ENCODE measurements around the gene TPRX1.
A peak's percentile ranks its signal among the peaks of the same experiment; 100 is the strongest.
"Not testable (repeated sequence)": the region's sequence is repeated elsewhere in the genome, so short reads cannot be mapped to it uniquely, and the experiment has no call there.

Gene TPRX1, protein sequence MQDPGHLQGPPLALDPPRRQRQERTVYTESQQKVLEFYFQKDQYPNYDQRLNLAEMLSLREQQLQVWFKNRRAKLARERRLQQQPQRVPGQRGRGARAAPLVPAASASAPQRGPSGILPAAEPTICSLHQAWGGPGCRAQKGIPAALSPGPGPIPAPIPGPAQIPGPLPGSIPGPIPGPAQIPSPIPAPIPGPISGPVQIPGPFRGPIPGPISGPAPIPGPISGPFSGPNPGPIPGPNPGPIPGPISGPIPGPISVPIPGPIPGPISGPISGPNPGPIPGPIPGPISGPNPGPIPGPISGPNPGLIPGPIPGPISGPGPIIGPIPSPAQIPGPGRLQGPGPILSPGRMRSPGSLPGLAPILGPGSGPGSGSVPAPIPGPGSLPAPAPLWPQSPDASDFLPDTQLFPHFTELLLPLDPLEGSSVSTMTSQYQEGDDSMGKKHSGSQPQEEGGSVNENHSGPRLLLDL

DNA sequence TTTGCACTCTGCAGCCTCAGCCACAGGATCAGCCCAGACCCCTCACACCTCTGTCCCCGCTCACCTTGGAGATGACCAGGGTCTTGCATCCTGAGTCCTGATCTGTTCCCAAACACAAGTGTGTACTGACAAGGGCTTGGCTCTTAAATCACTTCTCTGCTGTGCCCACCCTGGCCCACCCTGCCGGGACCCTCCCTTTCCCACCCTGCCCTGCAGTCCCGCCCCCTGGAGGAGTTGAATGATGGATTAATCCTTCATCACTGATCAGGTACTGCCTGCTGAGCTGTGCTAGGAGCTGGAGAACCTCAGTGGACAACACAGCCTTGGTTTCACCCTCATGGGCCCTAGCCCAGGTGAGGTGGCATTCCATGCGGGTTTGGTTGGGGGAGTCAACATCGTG is at the start of gene TPRX1:
Gene TPRX1 (minus strand): TSS at position 101 of the 400 bp plus-strand sequence. CDS start 12 bp downstream, at position 89.
- DNase-seq, result not testable (repeated sequence)

- DNase-seq, result no peak
These were observed 48.7 kb upstream of the TPRX1 start for GRCh38 chr19:47853003-47853402.

GRCh38 chr19:47848823-47849473 is 44.6 kb upstream of the TPRX1 start:
- peak; percentile 81 for DNase-seq

DNA sequence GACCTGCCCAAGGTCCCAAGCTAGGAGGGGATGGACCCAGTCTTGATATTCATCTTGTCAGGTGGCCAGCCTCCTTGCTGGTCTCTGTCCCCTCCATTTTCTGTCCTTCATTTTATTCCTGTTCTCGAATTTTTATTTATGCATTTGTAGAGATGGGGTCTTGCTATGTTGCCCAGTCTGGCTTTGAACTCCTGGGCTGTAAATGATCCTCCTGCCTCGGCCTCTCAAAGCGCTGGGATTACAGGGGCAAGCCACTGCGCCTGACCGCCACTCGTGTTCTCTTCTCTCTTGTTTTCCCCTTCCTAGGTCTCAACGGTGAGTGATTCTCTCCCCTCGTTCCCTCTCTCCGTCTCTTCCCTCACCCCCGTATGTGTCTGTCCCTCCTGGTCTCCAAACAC is 44.1 kb upstream of the TPRX1 start:
- DNase-seq, result no peak

DNA sequence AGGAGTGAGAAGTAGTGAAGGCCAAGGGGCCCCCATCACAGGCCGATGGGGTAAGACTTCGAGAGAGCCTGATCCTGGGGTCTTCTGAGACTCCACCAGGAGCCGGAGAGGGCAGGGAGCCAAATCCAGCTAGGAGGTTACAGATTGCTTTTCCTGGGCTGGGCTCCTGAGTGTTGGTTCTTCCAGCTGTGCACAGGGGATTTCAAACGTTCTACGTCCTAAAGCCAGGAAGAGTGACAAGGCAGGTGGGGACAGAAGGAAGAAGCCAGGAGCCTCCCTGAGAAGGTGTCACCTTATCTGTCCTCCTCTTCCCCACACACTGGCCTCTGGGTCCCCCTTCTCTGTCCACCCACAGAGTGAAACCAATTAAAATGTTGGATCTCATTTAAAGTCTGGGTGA is 38.6 kb upstream of the TPRX1 start:
- no peak for DNase-seq

DNA sequence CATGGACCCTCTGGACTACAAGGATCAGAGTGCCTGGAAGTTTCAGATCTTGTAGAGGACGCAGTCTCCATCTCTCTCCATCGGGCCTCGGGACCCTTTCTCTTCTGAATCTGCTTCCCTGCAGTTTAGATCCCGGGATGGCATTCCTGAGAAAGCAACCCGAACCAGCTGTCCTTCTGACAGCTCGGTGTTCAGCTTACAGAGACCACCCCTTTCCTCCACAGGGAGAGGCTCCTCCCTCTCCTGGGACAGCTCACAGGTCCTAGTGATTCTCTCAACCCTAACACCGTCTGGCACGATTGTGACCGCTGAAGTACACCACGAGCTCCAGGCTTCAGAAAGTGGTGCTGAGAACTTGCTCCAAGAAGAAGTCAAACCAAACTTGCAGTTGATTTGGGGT is 35.6 kb upstream of the TPRX1 start:
- DNase-seq, result peak; percentile 59

GRCh38 chr19:47839411-47839810 is 35.1 kb upstream of the TPRX1 start:
- DNase-seq, result no peak

GRCh38 chr19:47836038-47836437 is 31.7 kb upstream of the TPRX1 start:
- DNase-seq, result no peak

- DNase-seq, result no peak
These were observed 28.4 kb upstream of the TPRX1 start for GRCh38 chr19:47832723-47833122.

GRCh38 chr19:47826800-47827199 is 22.4 kb upstream of the TPRX1 start:
- DNase-seq, result no peak

DNA sequence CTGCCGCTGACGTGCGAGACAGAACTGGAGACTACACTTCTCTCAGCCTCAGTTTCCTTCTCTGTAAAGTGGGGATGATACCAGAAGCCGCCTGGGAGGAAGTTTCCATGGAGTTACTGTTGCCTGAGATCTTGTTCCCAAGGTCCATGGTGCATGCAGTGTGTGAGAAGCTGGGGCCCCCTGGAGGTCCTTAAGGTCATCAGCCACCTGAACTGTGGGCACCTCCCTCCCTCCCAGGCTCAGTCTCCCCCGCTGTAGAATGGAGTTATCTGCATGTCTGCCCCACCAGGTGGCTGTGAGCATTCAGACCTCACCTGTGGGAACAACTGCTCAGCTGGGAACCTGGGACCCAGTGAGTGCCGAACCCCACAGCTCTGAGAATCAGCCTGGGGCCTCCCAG is 20.0 kb upstream of the TPRX1 start:
- DNase-seq, result no peak

DNA sequence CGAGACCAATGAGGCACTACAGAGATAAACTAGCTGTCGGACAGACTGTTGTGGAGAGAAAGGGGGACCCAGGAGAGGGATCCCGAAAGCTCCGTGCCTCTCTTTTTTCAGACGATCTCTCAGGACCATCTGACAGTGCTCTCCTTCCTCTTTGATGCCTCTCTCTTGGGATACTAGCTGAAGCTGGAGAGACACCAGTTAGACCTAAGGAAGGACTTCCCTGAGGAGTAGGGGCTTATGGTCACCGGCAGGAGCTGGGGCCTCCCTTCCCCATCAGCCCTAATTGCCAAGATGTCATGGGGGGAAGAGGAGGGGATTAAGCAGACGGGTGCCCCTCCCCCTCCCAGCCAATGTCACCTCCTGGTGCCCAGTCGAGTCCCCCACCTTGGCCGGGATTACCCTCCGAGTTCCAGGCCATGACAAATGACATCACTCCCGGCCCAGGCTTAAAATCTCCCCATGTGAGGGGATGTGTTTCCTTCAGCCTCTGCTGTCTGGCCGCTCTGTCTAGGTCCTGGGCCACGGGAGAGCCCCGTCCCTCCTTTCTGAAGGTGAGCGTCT is 17.2 kb upstream of the TPRX1 start, which contains the start of gene CRX:
Gene CRX (plus strand): TSS at position 478 of the 561 bp plus-strand sequence. CDS start 12,507 bp downstream, outside the sequence.
- peak; percentile 41 for DNase-seq

DNA sequence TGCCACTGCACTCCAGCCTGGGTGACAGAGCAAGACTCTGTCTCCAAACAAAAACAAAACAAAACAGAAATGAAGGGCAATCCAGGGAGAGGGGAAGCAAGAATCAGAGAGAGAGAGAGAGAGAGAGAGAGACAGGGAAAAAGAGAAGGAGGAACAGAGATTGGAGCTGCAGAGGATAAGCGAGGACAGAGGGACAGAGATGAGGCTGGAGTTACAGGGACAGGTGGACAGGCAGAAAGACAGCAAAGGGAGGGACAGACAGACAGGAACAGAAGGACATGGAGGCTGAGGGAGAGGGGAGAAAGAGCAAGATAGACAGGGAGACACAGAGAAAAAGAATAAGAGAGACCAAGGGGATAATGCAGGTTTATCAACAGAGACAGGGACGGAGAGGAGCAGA is 16.1 kb upstream of the TPRX1 start:
- DNase-seq, result peak; percentile 38

DNA sequence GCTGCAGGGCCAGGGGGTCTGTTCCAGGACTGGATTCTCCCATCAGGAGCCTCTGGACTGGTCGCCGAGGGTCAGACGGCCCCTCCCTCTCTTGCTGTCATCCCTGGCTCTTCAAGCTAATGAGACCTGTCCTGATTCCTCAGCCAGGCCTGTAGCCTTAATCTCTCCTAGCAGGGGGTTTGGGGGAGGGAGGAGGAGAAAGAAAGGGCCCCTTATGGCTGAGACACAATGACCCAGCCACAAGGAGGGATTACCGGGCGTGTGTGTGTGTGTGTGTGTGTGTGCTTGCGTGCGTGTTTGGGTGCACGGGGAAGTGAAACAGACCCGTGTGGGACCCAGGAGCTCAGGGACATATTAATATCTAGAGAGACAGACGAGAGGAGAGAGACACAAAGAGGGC is 15.5 kb upstream of the TPRX1 start:
- peak; percentile 91 for DNase-seq

GRCh38 chr19:47818221-47818620 is 13.9 kb upstream of the TPRX1 start:
- not testable (repeated sequence) for DNase-seq

GRCh38 chr19:47816270-47816669 is 11.9 kb upstream of the TPRX1 start:
- DNase-seq, result not testable (repeated sequence)

GRCh38 chr19:47813995-47814328 is 9.6 kb upstream of the TPRX1 start:
- no peak for DNase-seq

DNA sequence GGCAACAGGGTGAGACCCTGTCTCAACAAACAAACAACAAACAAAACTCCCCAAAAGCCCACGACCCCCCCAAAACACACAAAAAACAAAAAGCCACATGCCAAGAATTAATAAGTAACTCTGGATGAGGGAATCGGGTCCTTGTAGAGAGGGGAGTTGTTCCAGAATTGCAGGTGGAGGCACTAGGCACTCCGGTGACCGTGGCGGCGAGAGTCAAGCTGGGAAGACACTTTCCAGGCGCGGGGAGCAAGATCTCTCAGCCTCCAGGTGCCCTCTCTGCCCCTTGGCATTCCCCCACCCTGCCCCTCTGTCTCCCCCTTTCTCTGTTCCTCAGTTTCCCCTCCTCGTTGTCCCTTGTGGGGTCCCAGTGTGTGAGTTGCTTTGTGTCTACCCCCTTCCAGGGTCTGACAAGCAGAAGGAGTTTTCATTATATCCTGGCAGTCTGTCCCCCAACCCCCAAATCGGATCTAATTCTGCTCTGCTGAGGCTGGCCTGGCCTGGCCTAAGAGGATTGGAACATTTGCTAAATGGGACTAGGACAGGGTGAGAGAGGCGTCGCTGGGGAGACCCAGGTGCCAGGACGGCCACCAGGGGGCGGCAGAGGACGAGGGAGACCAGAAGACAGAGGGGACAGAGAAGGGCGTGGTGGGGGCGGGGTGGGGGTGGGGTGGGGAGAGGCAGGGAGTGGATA is 9.1 kb upstream of the TPRX1 start:
- peak; percentile 88 for DNase-seq

GRCh38 chr19:47806435-47806834 is 2.1 kb upstream of the TPRX1 start:
- DNase-seq, result no peak

- no peak for DNase-seq
These were observed 962 bp upstream of the TPRX1 start for GRCh38 chr19:47805313-47805712.

DNA sequence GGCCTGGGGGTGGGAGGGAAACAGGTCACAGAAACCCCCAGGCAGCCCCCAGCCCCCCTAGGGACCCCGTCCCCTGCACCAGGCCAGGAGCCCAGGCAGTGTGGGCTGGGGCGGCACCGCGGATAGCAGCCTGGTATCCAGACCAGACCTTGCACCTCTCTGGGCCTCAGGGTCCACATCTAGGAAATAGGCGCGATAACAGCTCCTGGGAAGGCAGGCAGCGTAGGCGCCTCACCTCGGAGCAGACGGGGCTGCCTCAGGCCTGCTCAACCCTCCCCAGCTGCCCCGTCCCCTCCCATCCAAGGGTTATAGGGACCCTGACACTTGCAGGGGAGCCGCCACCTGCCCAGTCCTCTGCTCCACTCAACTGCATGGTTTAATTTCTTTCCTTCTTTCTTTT is 680 bp downstream of the TPRX1 start:
- not testable (repeated sequence) for DNase-seq

- not testable (repeated sequence) for DNase-seq
These were observed 1.2 kb downstream of the TPRX1 start for GRCh38 chr19:47803148-47803547.

- no peak for DNase-seq
These were observed 1.8 kb downstream of the TPRX1 start for GRCh38 chr19:47802521-47803043.

Measured in eye (tissue), 1 donor.